NCI-H2227 treated with DMSO at 0.1 percent for 48 hours (cell line): ENCODE data around the gene FBLN1.
"Not testable (repeated sequence)": the region's sequence is repeated elsewhere in the genome, so short reads cannot be mapped to it uniquely, and the experiment has no call there.

Experiments used
- DNase-seq: peaks from one replicate; lab custom pipeline; 2025; lab: John Stamatoyannopoulos, UW

FBLN1 gene

GRCh38 chr22:45528046-45528445 lies 25.4 kb downstream of the FBLN1 start:
- no peak for DNase-seq

- no peak for DNase-seq
Observed at GRCh38 chr22:45529105-45529504, 26.4 kb downstream of the FBLN1 start.

- DNase-seq: no peak
Observed at GRCh38 chr22:45529971-45530575, 27.4 kb downstream of the FBLN1 start.

DNA sequence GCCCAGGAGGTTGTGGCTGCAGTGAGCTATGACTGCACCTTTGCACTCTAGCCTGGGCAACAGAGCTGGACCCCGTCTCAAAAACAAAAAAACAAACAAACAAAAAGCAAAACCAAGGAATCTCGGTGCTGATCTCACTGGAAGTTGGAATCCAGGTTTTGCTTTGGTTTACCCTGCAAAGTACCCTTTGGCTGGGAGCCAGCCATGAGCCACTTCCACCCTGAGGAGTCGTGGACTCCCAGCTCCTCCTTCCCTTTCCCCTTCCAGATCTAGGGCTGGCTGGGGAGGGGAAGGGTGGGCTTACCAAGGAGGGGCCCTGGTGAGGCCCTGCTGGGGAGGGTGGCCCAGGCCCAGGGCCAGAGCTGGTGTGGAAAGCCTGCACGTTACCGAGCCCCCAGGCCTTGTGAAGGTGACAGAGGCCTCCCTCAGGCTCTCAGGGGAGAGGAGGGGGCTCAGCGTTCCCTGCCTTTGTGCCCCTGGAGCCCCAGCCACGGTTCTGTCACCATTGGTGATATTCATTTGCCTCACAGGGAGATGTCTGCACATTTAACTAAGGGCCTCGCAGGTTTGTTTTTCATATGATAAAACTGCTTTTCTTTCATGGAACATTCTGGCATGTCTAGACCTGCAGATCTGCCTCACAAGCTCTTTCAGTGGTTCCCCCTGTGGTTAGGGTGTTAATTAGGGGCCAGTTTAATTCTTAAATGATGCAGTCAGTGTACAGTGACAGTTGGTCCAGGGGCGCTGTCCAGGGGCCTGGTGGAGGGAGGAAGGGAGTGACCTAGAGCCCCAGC lies 29.0 kb downstream of the FBLN1 start:
- no peak for DNase-seq

- no peak for DNase-seq
Observed at GRCh38 chr22:45532235-45532631, 29.6 kb downstream of the FBLN1 start.

DNA sequence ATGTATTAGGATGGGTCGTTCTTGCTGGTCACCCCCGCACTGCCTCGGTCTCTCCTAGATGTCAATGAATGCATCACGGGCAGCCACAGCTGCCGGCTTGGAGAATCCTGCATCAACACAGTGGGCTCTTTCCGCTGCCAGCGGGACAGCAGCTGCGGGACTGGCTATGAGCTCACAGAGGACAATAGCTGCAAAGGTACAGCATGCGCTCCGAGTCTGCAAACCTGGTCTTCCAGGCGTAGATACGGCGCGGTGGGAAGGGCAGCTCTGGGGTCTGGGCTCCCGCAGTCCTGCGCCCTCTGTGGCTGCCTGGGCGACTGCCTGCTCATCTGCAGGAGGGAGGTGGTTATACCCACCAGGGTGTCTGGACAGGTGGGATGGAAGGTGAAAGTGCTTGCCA lies 31.0 kb downstream of the FBLN1 start:
- DNase-seq: no peak

DNA sequence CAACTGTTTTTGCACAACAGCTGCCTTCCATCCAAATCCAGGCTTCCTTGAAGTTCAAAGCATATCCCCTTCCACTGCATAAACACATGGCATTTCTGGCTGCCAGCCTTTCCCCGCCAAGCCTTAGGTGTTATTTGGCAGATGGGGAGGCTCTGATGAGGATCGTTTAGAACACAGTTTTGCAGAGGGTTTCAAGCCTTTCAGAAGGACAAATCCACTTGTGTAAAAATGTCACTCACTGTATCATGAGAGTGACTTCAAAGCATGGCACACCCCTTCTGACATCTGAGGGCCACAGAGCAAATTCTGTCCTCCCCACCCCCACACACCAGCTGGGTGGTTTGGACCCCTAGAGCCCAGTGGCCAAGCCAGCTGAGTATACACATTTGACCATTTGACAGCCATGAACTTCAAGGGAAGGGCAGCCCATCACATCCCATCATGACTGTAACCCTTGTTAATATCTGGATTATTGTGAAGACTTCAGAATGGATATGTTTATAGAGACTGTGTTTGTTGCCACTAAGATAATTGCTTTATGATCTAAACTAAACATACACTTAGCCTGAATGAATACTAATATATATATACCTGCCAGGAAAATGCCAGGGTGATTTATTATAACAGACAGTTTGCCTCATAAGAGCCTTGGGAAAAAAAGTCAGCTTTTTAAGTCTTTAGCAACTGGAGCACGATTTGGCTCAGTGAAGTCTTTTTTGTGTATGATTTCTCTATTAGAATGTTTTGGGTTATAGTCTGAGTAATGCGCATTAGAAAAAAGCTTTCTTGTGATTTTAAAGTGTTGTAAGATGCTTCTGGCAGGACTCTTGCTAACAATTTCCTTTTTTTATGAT lies 31.9 kb downstream of the FBLN1 start:
- DNase-seq: no peak

GRCh38 chr22:45535290-45535689 lies 32.6 kb downstream of the FBLN1 start:
- DNase-seq: no peak

DNA sequence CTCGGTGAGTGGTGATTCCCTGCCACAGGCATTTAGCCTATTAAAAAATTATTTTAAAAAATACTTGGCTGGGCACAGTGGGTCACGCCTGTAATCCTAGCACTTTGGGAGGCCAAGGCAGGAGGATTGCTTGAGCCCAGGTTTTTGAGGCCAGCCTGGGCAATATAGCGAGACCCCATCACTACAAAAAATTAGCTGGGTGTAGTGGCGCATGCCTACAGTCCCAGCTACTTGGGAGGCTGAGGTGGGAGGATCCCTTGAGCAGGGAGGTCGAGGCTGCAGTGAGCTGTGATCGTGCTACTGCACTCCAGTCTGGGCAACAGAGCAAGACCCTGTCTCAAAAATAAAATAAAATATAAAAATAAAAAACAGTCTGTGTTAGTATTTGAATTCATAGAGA lies 33.2 kb downstream of the FBLN1 start:
- not testable (repeated sequence) for DNase-seq

- no peak for DNase-seq
Observed at GRCh38 chr22:45537734-45538181, 35.1 kb downstream of the FBLN1 start.

DNA sequence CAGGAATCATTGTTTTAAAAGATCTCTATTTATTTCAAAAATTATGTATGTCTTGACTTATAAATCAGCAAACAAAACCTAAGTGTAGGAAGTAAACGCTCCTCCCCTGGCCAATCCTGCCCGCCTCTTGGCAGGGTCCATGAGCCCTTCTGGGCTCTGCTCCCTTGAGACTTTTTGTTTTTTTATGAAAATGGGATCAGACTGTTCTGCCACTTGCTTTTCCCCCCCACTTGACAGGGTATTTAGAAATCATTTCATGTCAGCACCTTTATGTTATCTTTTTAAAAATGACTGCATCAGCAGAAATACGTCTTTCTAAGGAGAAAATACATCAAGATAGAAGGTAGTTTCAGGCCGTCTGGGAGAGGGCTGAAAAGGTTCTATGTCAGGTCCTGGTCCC lies 35.6 kb downstream of the FBLN1 start:
- DNase-seq: no peak

DNA sequence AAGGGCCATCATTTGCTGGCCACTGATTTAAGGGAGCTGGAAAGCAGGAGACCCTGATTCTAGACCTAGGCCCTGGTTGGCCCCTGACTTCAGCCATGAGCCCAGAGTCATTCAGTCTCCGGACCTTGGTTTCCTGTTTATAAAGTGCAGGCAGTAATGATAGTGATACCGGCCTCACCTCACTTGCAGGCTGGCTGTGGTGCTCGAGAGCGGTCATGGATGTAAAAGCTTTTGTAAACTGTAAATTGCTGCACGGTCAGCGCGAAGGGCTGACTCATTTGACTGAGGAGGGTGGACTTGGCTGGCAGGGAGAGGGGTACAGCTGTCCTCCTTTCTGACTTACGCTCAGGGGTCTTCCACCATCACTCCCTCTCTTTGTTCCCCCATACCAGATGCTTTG lies 37.4 kb downstream of the FBLN1 start:
- DNase-seq: no peak

DNA sequence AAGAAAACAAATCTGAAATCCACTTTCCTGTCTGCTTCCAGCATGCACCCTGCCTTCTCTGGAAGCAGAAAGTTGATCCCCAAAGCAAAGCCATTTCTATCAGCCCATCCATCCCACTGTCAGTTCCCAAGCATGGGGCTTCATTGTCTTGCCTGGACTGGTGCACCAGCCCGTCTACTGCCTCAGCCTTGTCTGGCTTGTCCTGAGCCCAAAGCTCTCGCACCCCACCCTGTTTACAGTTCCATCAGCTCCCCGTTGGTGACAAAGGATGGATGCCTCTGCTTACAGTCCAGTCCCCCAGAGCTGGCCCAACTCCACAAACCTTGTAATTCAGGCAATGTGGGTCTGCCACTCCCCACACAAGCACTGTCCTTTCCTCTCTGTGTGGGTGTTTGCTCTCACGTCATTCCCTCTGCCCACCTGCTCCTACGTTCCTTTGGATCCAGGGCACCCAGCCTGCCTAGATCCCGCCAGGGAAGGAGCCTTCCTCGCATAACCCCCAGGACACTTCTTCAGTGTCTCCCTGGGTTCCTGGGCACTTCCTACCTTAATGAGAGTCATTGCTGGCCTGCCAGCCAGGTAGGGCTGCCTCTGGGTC lies 38.8 kb downstream of the FBLN1 start:
- DNase-seq: no peak

DNA sequence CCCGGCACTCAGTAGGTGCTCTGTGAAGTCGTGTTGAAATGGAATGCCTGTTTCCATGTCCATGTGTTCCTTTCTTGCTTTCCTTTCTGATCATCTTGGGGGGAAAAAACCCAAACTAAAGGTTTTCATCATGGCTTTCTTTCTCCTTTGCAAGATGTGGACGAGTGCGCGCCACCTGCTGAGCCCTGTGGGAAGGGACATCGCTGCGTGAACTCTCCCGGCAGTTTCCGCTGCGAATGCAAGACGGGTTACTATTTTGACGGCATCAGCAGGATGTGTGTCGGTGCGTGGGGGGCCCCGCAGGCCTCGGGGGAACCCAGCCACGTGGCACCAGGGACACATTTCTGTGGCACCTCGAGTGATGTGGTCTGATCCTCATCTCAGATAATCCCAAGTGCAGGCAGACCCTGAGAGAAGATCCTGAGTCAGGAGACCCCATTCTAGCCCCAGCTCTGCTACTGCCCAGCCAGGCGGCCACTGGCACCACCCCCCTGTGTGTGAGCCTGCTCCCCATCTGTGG lies 39.4 kb downstream of the FBLN1 start:
- DNase-seq: no peak

DNA sequence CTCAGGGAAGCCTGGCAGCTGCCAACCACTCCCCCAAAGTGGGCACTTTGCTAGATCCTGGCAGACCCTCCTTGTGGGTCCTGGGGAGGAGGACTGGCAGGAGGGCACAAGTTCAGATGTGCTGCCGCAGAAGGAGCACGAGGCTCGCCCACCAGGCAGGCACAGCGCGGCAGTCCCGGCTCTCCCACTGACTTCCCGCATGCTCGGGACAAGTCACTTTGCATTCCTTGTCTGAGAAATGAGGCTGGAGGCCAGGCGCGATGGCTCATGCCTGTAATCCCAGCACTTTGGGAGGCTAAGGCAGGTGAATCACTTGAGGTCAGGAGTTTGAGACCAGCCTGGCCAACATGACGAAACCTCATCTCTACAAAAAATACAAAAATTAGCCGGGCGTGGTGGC lies 40.1 kb downstream of the FBLN1 start:
- DNase-seq: not testable (repeated sequence)

DNA sequence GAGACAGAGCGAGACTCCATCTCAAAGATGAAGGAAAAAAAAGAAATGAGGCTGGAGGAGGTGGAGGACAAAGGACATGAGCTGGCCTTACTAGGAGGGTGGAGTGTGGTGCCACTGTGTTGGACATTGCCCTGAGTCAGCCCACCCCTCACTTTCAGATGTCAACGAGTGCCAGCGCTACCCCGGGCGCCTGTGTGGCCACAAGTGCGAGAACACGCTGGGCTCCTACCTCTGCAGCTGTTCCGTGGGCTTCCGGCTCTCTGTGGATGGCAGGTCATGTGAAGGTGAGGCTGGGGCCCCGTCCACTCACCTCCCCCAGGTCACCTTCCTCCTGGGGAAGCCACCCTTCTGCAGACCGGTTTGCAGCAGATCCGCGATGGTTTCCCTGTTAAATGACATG lies 40.6 kb downstream of the FBLN1 start:
- no peak for DNase-seq

- DNase-seq: no peak
Observed at GRCh38 chr22:45544588-45545170, 42.0 kb downstream of the FBLN1 start.

- no peak for DNase-seq
Observed at GRCh38 chr22:45546333-45547015, 43.8 kb downstream of the FBLN1 start.

DNA sequence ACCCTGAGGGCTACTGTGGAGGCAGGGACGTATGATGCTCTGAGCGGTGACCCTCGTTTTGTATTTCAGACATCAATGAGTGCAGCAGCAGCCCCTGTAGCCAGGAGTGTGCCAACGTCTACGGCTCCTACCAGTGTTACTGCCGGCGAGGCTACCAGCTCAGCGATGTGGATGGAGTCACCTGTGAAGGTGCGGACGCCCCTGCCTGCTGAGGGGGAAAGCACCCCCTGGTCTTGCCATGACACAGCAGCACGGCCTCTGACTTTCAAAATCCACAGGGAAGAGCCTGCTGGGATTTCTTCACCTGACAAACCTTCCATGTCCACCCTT lies 44.3 kb downstream of the FBLN1 start:
- DNase-seq: no peak

DNA sequence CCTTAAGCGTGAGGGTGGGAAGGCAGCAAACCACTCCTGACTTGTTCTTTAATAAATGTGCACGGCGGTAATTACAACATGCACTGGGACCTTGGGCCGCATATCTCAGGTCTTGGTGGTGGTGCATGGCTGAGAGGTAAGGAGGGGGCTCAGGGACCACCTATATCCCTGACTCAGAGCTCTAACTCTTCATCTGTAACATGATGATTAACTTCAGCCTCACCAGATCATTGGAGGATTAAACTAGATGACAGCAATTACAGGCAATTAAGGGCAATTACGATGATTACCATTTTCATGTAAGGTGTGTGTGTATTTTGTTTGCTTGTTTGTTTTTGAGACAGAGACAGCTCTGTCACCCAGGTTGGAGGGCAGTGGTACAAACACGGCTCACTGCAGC lies 45.0 kb downstream of the FBLN1 start:
- DNase-seq: no peak

GRCh38 chr22:45548247-45548840 lies 45.7 kb downstream of the FBLN1 start:
- no peak for DNase-seq
